HepG2 (cell line): Measurements from ENCODE around the gene ASTN2. TPM values are rescaled to one million over a fixed set of nuclear protein-coding genes. Genes with fewer than 3 reads are reported as not detected.
"Not testable (repeated sequence)": the region's sequence is repeated elsewhere in the genome, so short reads cannot be mapped to it uniquely, and the experiment has no call there.

ENCODE experiments used
- ATAC-seq: fragments of 200-7000 bp; cut with Tn5 transposase; 3 replicates; pipeline ENCODE4 v1.9.1; 2020; ENCODE audit warnings: mild to moderate bottlenecking, moderate library complexity
- BruUV-seq: library from RNA; stranded (reverse); fragments of 400-500 nt; replicated peaks from 2 replicates; lab custom pipeline; 2021; lab: Mats Ljungman, UMichigan
- CTCF ChIA-PET: fragments of 300-600 bp; formaldehyde crosslinking; extraction: SDS; loops from one replicate; lab custom pipeline; 2021; ENCODE audit warnings: low total read pairs, inconsistent platforms, low intra/inter-chr PET ratio; lab: Yijun Ruan, JAX
- POLR2A ChIA-PET: fragments of 350-600 bp; sonication (Branson Sonifier 250); formaldehyde crosslinking; loops from one replicate; lab custom pipeline; 2020; ENCODE audit warnings: antibody characterized with exemption, inconsistent platforms; lab: Yijun Ruan, JAX
- DNase-seq: peaks from one replicate; pipeline ENCODE4 v3.0.0-alpha.2; 2015; ENCODE audit warnings: low spot score
- FAIRE-seq: peaks from 3 replicates; lab custom pipeline; 2011; peaks lifted over from hg19 to GRCh38; lab: Jason Lieb, UNC
- H2AFZ ChIP-seq: one replicate; pipeline ENCODE4 v1.6.1; 2011; ENCODE audit warnings: low read length, inconsistent platforms
- H3K27ac ChIP-seq: fragments of 300-600 bp; 3 replicates; pipeline ENCODE4 v1.8.0; 2011; ENCODE audit warnings: mixed run types, mild to moderate bottlenecking, mixed read lengths, low read length, inconsistent platforms; ENCODE audit not compliant: insufficient read depth; ENCODE audit errors: extremely low read length
- H3K27me3 ChIP-seq, 2 experiments: fragments of 200-600 bp in 1 of 2; 2 replicates in 1 of 2; 3 replicates in 1 of 2; pipeline versions ENCODE4 v1.6.0 to v1.8.0; 2011; ENCODE audit warnings: low read length in 2 of 2, mild to moderate bottlenecking in 2 of 2, moderate library complexity in 2 of 2, inconsistent platforms in 1 of 2; ENCODE audit not compliant: insufficient read depth in 2 of 2, control insufficient read depth in 1 of 2
- H3K36me3 ChIP-seq, 2 experiments: fragments of 200-600 bp in 1 of 2; replicated peaks in 1 of 2; 2 replicates in 1 of 2; 3 replicates in 1 of 2; pipeline versions ENCODE4 v1.5.1 to v1.8.0; 2011; ENCODE audit warnings: low read length in 2 of 2, inconsistent platforms in 1 of 2; ENCODE audit not compliant: insufficient read depth in 2 of 2, control insufficient read depth in 1 of 2
- H3K4me1 ChIP-seq: 2 replicates; pipeline ENCODE4 v1.5.1; 2012; ENCODE audit warnings: low read length, inconsistent platforms; ENCODE audit not compliant: insufficient read depth
- H3K4me2 ChIP-seq: 2 replicates; pipeline ENCODE4 v1.6.0; 2011; ENCODE audit warnings: low read depth, low read length, inconsistent platforms
- H3K4me3 ChIP-seq, 3 experiments: fragments of 200-600 bp in 1 of 3; sonication (generic), shearing (Covaris generic) in 1 of 3; replicated peaks in 1 of 3; 2 replicates each; pipeline ENCODE4 v1.5.1; 2011 to 2016; ENCODE audit warnings: low read length in 3 of 3, inconsistent platforms in 2 of 3, low read depth in 2 of 3, mild to moderate bottlenecking in 2 of 3, control low read depth in 1 of 3, mixed read lengths in 1 of 3; ENCODE audit not compliant: insufficient read depth in 1 of 3
- H3K79me2 ChIP-seq: one replicate; pipeline ENCODE4 v1.6.1; 2011; ENCODE audit warnings: low read length, inconsistent platforms; ENCODE audit not compliant: insufficient read depth
- H3K9ac ChIP-seq: 2 replicates; pipeline ENCODE4 v1.6.0; 2011; ENCODE audit warnings: mild to moderate bottlenecking, low read depth, low read length, inconsistent platforms; ENCODE audit not compliant: insufficient read depth
- H3K9me3 ChIP-seq: 2 replicates; pipeline ENCODE4 v1.5.1; 2012; ENCODE audit warnings: mild to moderate bottlenecking, low read length
- H4K20me1 ChIP-seq: 2 replicates; pipeline ENCODE4 v1.6.0; 2011; ENCODE audit warnings: inconsistent platforms, mild to moderate bottlenecking, low read length, moderate library complexity; ENCODE audit not compliant: insufficient read depth
- ARNT ChIP-seq: fragments of 450-650 bp; IDR thresholded peaks from 2 replicates; pipeline ENCODE4 v1.6.1; 2017
- CTCF ChIP-seq: sonication (generic); formaldehyde crosslinking; IDR thresholded peaks from 2 replicates; pipeline ENCODE4 v1.5.0; 2020; ENCODE audit warnings: mild to moderate bottlenecking, missing genetic modification reagents, moderate library complexity
- FOXP1 ChIP-seq, 2 experiments: fragments of 450-650 bp in 1 of 2; IDR thresholded peaks; 2 replicates each; pipeline ENCODE4 v1.6.1; 2017 to 2018; ENCODE audit warnings: antibody characterized with exemption in 1 of 2
- NFE2 ChIP-seq: sonication (generic); formaldehyde crosslinking; IDR thresholded peaks from 2 replicates; pipeline ENCODE4 v1.4.0; 2020; ENCODE audit warnings: missing genetic modification reagents
- PATZ1 ChIP-seq: sonication (generic); formaldehyde crosslinking; IDR thresholded peaks from 2 replicates; pipeline ENCODE4 v1.4.0; 2020; ENCODE audit warnings: missing genetic modification reagents
- SKI ChIP-seq: fragments of 450-650 bp; IDR thresholded peaks from one replicate; pipeline ENCODE4 v1.6.1; 2018; ENCODE audit warnings: mild to moderate bottlenecking; ENCODE audit not compliant: partially characterized antibody
- WGBS: methylation state at CpG from one replicate; pipeline ENCODE4 v1.1.6; 2017; ENCODE audit warnings: low lambda C conversion rate; 5-methylcytosine and 5-hydroxymethylcytosine counted together
- in situ Hi-C: cut with HindIII; loops from 2 replicates; pipeline ENCODE4 v1.10.0; 2017; ENCODE audit warnings: low pct_unique_long_range_greater_than_20kb; ENCODE audit not compliant: extremely low pct_ligation_motif_present
- intact Hi-C: fragments of 100-400 bp; cut with micrococcal nuclease; formaldehyde crosslinking; loops from one replicate; pipeline ENCODE4 v1.10.0; 2022; ENCODE audit not compliant: unreplicated experiment
- polyA plus RNA-seq, 8 experiments: library from polyadenylated mRNA; depleted of rRNA in 3 of 8; stranded (reverse) in 7 of 8; unstranded in 1 of 8; fragments of >200 nt; fragmentation: Illumina TruSeq in 4 of 8; extraction: Trizol in 4 of 8; gene quantifications; 2 replicates each; pipeline versions ENCODE4 v1.2.1 to v1.2.3, GENCODE V29; 2011 to 2016; ENCODE audit warnings: low read depth in 4 of 8, missing spikeins in 1 of 8, mixed read lengths in 1 of 8; ENCODE audit not compliant: insufficient read depth in 1 of 8
- total RNA-seq, 5 experiments: library from RNA; depleted of rRNA; stranded (reverse); fragments of >200 nt; fragmentation: Illumina TruSeq; extraction: Trizol; gene quantifications; 2 replicates each; pipeline ENCODE4 v1.2.3, GENCODE V29; 2016; ENCODE audit warnings: low read depth in 1 of 5

ASTN2 gene
- total and polyA plus RNA-seq, 2 of the 13 experiments (the other 11 are each of a cell fraction or from before 2014, with no cell fraction given): 5.2 to 13.5 TPM

- intact Hi-C loops (no loop called here), in situ Hi-C loops (no loop called here)
- no peaks in the 10 kb centered on the region for H4K20me1 ChIP-seq
- no peak overlapping the region for H3K27ac ChIP-seq
- no peak overlapping the region for H3K9ac ChIP-seq
- CTCF ChIA-PET: no interaction called here
- H2AFZ ChIP-seq: no peak overlapping the region
- TF ChIP-seq CTCF (CRISPR knock-in tag) (peak; percentile 15; the same call in 1 of the 2 replicates), NFE2 (CRISPR knock-in tag) (no peak), SKI (no peak), PATZ1 (CRISPR knock-in tag) (peak; percentile 40; the same call in 1 of the 2 replicates), FOXP1 (IDR thresholded peaks at IDR 0.05) (no peak), FOXP1 (CRISPR knock-in tag; IDR thresholded peaks at IDR 0.05) (no peak), ARNT (no peak)
- H3K79me2 ChIP-seq: no peaks in the 10 kb centered on the region
- no peaks in the 10 kb centered on the region for H3K9me3 ChIP-seq
- 2% methylated on average over 5 of the region's 6 CpGs for WGBS
- POLR2A ChIA-PET: no interaction called here
- no peak overlapping the region for H3K4me3 ChIP-seq
- DNase-seq (peak; percentile 6), FAIRE-seq (no peak), ATAC-seq (peak; percentile 87)
- BruUV-seq: no TSS peak
- H3K4me2 ChIP-seq: no peak overlapping the region
- H3K36me3 ChIP-seq: no peaks in the 10 kb centered on the region
- no peaks in the 10 kb centered on the region for H3K4me1 ChIP-seq
- no peaks in the 10 kb centered on the region; a peak in 1 of 5 replicates for H3K27me3 ChIP-seq
These were observed 572.2 kb downstream of the ASTN2 start for GRCh38 chr9:116842658-116843057.

DNA sequence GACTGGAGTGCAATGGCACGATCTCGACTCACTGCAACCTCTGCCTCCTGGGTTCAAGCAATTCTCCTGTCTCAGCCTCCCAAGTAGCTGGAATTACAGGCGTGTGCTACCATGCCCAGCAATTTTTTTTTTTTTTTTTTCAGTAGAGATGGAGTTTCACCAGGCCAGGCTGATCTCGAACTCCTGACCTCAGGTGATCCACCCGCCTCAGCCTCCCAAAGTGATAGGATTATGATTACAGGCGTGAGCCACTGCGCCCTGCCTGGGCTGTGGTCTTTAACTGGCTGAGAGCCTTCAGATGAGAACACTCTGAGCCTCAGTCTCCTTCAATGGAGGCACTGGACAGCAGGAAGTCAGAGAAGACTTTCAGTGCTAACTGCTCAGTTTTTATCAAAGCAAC is 576.4 kb downstream of the ASTN2 start:
- H3K9ac ChIP-seq, DNase-seq, H3K4me2 ChIP-seq, H4K20me1 ChIP-seq, H3K79me2 ChIP-seq, in situ Hi-C loops, H3K36me3 ChIP-seq, H3K4me1 ChIP-seq, H3K27me3 ChIP-seq, CTCF ChIA-PET, ATAC-seq, POLR2A ChIA-PET, H2AFZ ChIP-seq, H3K4me3 ChIP-seq, H3K9me3 ChIP-seq, FAIRE-seq, BruUV-seq, intact Hi-C loops, H3K27ac ChIP-seq: not testable (repeated sequence)
- 10% methylated on average over 7 of the region's 7 CpGs for whole genome bisulfite sequencing
